ENCODE results near the gene ASH1L. TPM values are rescaled to one million over a fixed set of nuclear protein-coding genes. Genes with fewer than 3 reads are reported as not detected.
"Not testable (repeated sequence)": the region's sequence is repeated elsewhere in the genome, so short reads cannot be mapped to it uniquely, and the experiment has no call there.

ASH1L gene
- total and polyA plus RNA-seq, 9 of the 15 experiments (the other 6 are each of a cell fraction or from before 2014, with no cell fraction given): 2.0 to 23.3 (median 14.6) TPM

GRCh38 chr1:155511385-155511784, 51.2 kb downstream of the ASH1L start:
- BruUV-seq (replicated peaks); H3K27me3 ChIP-seq (ENCODE audit: control insufficient read depth in 2 of 2, insufficient read depth in 2 of 2, low read length in 2 of 2); H3K9me3 ChIP-seq (replicated peaks; ENCODE audit: control insufficient read depth, insufficient read depth, low read depth, low read length); H3K4me2 ChIP-seq (ENCODE audit: insufficient read depth, low read length); in situ Hi-C loops (cut with MboI); FAIRE-seq; H2AFZ ChIP-seq (ENCODE audit: low read depth, low read length); ATAC-seq; intact Hi-C loops (cut with micrococcal nuclease); H3K4me3 ChIP-seq; H3K9ac ChIP-seq (ENCODE audit: insufficient read depth in 1 of 2, low read depth in 2 of 2, low read length in 2 of 2); H3K27ac ChIP-seq (ENCODE audit: extremely low read depth, low read depth, low read length); POLR2A ChIA-PET; DNase-seq (ENCODE audit: extremely low read depth in 1 of 4, low spot score in 3 of 4); H3K9me1 ChIP-seq (ENCODE audit: control insufficient read depth, insufficient read depth, low read length); CTCF ChIA-PET (ENCODE audit: low intra/inter-chr PET ratio): not testable (repeated sequence)
- peaks cover 11% of the 10 kb centered on the region for H4K20me1 ChIP-seq (replicated peaks; ENCODE audit: control insufficient read depth, insufficient read depth, low read length)
- WGBS (ENCODE audit: insufficient coverage, low coverage, missing lambda C conversion rate): 79% methylated on average over 5 of the region's 6 CpGs
- H3K79me2 ChIP-seq (ENCODE audit: control insufficient read depth, insufficient read depth, low read length): peaks cover 98% of the 10 kb centered on the region
- peak; percentile 67 for TF ChIP-seq CEBPB (tag; IDR thresholded peaks at IDR 0.05)
- H3K4me1 ChIP-seq (replicated peaks in 1 of 2; ENCODE audit: control insufficient read depth in 2 of 2, insufficient read depth in 2 of 2, low read length in 2 of 2): peaks cover 0 to 13% of the 10 kb centered on the region in 2 experiments; a peak in 2 of 5 replicates
- peaks cover 14% of the 10 kb centered on the region; the same call in 2 of the 3 replicates for H3K36me3 ChIP-seq (ENCODE audit: control insufficient read depth, insufficient read depth, low read length)

- Histone ChIP-seq H3K79me2 (ENCODE audit: control insufficient read depth, insufficient read depth, low read length) (peaks cover 95% of the 10 kb centered on the region), H3K4me1 (replicated peaks in 1 of 2; ENCODE audit: control insufficient read depth in 2 of 2, insufficient read depth in 2 of 2, low read length in 2 of 2) (peaks cover 0 to 3% of the 10 kb centered on the region in 2 experiments; a peak in 1 of 5 replicates), H3K9me1 (ENCODE audit: control insufficient read depth, insufficient read depth, low read length) (no peaks in the 10 kb centered on the region), H3K27ac (ENCODE audit: extremely low read depth, low read depth, low read length) (no peak overlapping the region), H3K27me3 (ENCODE audit: control insufficient read depth in 2 of 2, insufficient read depth in 2 of 2, low read length in 2 of 2) (no peaks in the 10 kb centered on the region), H3K4me3 (no peak overlapping the region), H3K9me3 (replicated peaks; ENCODE audit: control insufficient read depth, insufficient read depth, low read depth, low read length) (no peaks in the 10 kb centered on the region), H3K9ac (ENCODE audit: insufficient read depth in 1 of 2, low read depth in 2 of 2, low read length in 2 of 2) (no peak overlapping the region), H3K4me2 (ENCODE audit: insufficient read depth, low read length) (no peak overlapping the region), H2AFZ (ENCODE audit: low read depth, low read length) (no peak overlapping the region), H4K20me1 (replicated peaks; ENCODE audit: control insufficient read depth, insufficient read depth, low read length) (0 out of 2 replicates have a peak, but pooled peaks cover 11% of the 10 kb centered on the region), H3K36me3 (ENCODE audit: control insufficient read depth, insufficient read depth, low read length) (peaks cover 14% of the 10 kb centered on the region; the same call in 2 of the 3 replicates)
- TF ChIP-seq MAFF (IDR thresholded peaks at IDR 0.05; ENCODE audit: low read length): no peak
- TF ChIP-seq, protein P1, sequence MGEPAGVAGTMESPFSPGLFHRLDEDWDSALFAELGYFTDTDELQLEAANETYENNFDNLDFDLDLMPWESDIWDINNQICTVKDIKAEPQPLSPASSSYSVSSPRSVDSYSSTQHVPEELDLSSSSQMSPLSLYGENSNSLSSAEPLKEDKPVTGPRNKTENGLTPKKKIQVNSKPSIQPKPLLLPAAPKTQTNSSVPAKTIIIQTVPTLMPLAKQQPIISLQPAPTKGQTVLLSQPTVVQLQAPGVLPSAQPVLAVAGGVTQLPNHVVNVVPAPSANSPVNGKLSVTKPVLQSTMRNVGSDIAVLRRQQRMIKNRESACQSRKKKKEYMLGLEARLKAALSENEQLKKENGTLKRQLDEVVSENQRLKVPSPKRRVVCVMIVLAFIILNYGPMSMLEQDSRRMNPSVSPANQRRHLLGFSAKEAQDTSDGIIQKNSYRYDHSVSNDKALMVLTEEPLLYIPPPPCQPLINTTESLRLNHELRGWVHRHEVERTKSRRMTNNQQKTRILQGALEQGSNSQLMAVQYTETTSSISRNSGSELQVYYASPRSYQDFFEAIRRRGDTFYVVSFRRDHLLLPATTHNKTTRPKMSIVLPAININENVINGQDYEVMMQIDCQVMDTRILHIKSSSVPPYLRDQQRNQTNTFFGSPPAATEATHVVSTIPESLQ (CRISPR knock-in tag; IDR thresholded peaks at IDR 0.05): no peak
- TF ChIP-seq TAF9B (IDR thresholded peaks at IDR 0.05; ENCODE audit: partially characterized antibody): no peak
- no peak for TF ChIP-seq ASH1L (IDR thresholded peaks at IDR 0.05; ENCODE audit: borderline replicate concordance, low read depth, partially characterized antibody)
- no peak for TF ChIP-seq THRA (IDR thresholded peaks at IDR 0.05)
- no peak for TF ChIP-seq ERF (CRISPR knock-in tag; IDR thresholded peaks at IDR 0.05)
- no peak for TF ChIP-seq XRCC5 (IDR thresholded peaks at IDR 0.05; ENCODE audit: low read depth, low read length)
- BruUV-seq (replicated peaks): no TSS peak
- CTCF ChIA-PET (ENCODE audit: low intra/inter-chr PET ratio): no interaction called here
- no peak for DNase-seq (ENCODE audit: extremely low read depth in 1 of 4, low spot score in 3 of 4)
- FAIRE-seq: no peak
- WGBS (ENCODE audit: insufficient coverage, low coverage, missing lambda C conversion rate): 67% methylated on average over 2 of the region's 2 CpGs
- POLR2A ChIA-PET: interaction anchor here (0.6 kb wide), 1 partner anchor 704 kb away, joined by 3 read pairs; the partner anchor contains the start of gene PMF1
- in situ Hi-C loops (cut with MboI): no loop called here
- ATAC-seq: no peak
- intact Hi-C loops (cut with micrococcal nuclease): loop anchor here (10.0 kb wide), 1 partner anchor 254 kb away; the partner anchor contains the start of gene ENTREP3
Measured at GRCh38 chr1:155509064-155509463, 53.5 kb downstream of the ASH1L start.
